A673 (cell line): Measurements from ENCODE around the gene BNIPL.

Experiments
- EZH2 ChIP-seq: fragments of 200-600 bp; sonication (generic); IDR thresholded peaks from 2 replicates; pipeline ENCODE4 v1.6.1; 2017; ENCODE audit warnings: borderline replicate concordance, low read depth, mild to moderate bottlenecking, mixed read lengths, antibody characterized with exemption, low read length; ENCODE audit not compliant: poor library complexity, severe bottlenecking
- TF ChIP-seq, protein P1 (sequence below): fragments of 300-800, 200-600 bp; sonication (generic); conservative IDR thresholded peaks from 2 replicates; pipeline ENCODE4 v1.5.1; 2017; ENCODE audit warnings: low read depth, mild to moderate bottlenecking, antibody characterized with exemption, low read length, moderate library complexity, mixed read lengths

DNA sequence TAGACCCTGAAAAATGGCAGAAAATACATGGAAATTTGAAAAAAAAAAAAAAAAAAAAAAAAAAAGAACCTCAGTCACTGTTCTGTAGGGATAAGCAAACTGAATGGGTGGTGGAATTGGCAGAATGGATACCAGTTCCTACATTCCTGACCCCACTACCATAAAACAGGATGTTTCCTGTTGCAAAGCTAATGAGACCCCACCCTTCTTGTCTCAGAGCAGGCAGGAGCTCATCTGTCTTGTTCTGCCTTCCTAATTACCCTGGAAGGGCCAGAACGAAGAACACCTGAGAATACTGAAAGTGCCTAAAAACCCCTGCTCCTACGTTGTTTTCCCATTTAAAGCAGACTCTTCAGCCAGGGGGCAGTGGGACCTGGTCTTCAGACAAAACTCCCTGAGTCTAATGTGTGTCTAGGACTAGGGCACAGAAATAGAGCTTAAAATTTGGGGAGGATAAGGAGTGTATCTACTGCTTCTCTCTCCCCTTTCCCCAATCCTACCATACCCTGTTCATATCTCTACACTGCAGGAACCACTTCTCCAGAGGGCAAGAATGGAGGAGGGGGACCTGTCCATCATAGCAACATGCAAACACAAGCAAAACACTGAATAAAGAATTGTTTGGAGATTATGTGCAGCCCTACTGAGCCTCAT, 15.1 kb downstream of the BNIPL start:
- TF ChIP-seq, protein P1, sequence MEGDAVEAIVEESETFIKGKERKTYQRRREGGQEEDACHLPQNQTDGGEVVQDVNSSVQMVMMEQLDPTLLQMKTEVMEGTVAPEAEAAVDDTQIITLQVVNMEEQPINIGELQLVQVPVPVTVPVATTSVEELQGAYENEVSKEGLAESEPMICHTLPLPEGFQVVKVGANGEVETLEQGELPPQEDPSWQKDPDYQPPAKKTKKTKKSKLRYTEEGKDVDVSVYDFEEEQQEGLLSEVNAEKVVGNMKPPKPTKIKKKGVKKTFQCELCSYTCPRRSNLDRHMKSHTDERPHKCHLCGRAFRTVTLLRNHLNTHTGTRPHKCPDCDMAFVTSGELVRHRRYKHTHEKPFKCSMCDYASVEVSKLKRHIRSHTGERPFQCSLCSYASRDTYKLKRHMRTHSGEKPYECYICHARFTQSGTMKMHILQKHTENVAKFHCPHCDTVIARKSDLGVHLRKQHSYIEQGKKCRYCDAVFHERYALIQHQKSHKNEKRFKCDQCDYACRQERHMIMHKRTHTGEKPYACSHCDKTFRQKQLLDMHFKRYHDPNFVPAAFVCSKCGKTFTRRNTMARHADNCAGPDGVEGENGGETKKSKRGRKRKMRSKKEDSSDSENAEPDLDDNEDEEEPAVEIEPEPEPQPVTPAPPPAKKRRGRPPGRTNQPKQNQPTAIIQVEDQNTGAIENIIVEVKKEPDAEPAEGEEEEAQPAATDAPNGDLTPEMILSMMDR = no peak
- TF ChIP-seq EZH2 = no peak
